ENCODE data around the gene BSPRY. TPM values are rescaled to one million over a fixed set of nuclear protein-coding genes. Genes with fewer than 3 reads are reported as not detected.

BSPRY gene
- total and polyA plus RNA-seq, 2 of the 13 experiments (the other 11 are each of a cell fraction or from before 2014, with no cell fraction given): 0.09 to 0.26 TPM

- TF ChIP-seq ZNF225 (CRISPR knock-in tag; IDR thresholded peaks at IDR 0.05) (peak; percentile 59; the same call in 1 of the 2 replicates), ATF5 (CRISPR knock-in tag; IDR thresholded peaks at IDR 0.05; ENCODE audit: low read depth) (0 out of 2 replicates have a peak, but pooled peaks have one; percentile 36), ETV6 (CRISPR knock-in tag; conservative IDR thresholded peaks at IDR 0.05) (peak; percentile 61; the same call in 1 of the 2 replicates), ATF7-NPFF (CRISPR knock-in tag; IDR thresholded peaks at IDR 0.05; ENCODE audit: low read depth) (peak; percentile 63; the same call in 1 of the 2 replicates), ZNF432 (CRISPR knock-in tag; IDR thresholded peaks at IDR 0.05; ENCODE audit: borderline replicate concordance) (no peak), CHCHD3 (CRISPR knock-in tag; IDR thresholded peaks at IDR 0.05) (no peak), ZNF616 (CRISPR knock-in tag; IDR thresholded peaks at IDR 0.05; ENCODE audit: low read depth) (no peak), GATAD2A (CRISPR knock-in tag; IDR thresholded peaks at IDR 0.05) (peak; percentile 36; the same call in 1 of the 2 replicates), ZNF251 (CRISPR knock-in tag; IDR thresholded peaks at IDR 0.05) (no peak), ZBTB42 (CRISPR knock-in tag; IDR thresholded peaks at IDR 0.05) (peak; percentile 41; the same call in 1 of the 2 replicates), ZSCAN25 (CRISPR knock-in tag; IDR thresholded peaks at IDR 0.05) (peak; percentile 91), ZNF792 (CRISPR knock-in tag; IDR thresholded peaks at IDR 0.05) (no peak; the same call in 1 of the 2 replicates), ZKSCAN5 (CRISPR knock-in tag; IDR thresholded peaks at IDR 0.05) (no peak), DPF2 (CRISPR knock-in tag; IDR thresholded peaks at IDR 0.05; ENCODE audit: borderline replicate concordance, low read depth) (no peak), EZH2 (conservative IDR thresholded peaks at IDR 0.05; ENCODE audit: low read depth, low read length) (no peak), NFATC3 (CRISPR knock-in tag; IDR thresholded peaks at IDR 0.05) (no peak), ZNF576 (CRISPR knock-in tag; IDR thresholded peaks at IDR 0.05) (no peak), MED1 (CRISPR knock-in tag; IDR thresholded peaks at IDR 0.05) (peak; percentile 44; the same call in 1 of the 2 replicates), IKZF4 (CRISPR knock-in tag; IDR thresholded peaks at IDR 0.05; ENCODE audit: borderline replicate concordance, low read depth, not compliant biosample characterization) (no peak), ZNF354B (CRISPR knock-in tag; IDR thresholded peaks at IDR 0.05) (no peak), SMAD9 (CRISPR knock-in tag; IDR thresholded peaks at IDR 0.05) (0 out of 2 replicates have a peak, but pooled peaks have one; percentile 34), SRSF9 (IDR thresholded peaks at IDR 0.05; ENCODE audit: borderline replicate concordance, insufficient read depth, low read depth, low read length, poor library complexity, severe bottlenecking) (no peak), NFE2L2 (IDR thresholded peaks at IDR 0.05; ENCODE audit: low read length) (no peak), ZFP36L1 (CRISPR knock-in tag; IDR thresholded peaks at IDR 0.05) (no peak), TMF1 (CRISPR knock-in tag; IDR thresholded peaks at IDR 0.05; ENCODE audit: low read depth) (no peak), BORCS8-MEF2B (CRISPR knock-in tag; IDR thresholded peaks at IDR 0.05) (no peak), ZNF180 (CRISPR knock-in tag; IDR thresholded peaks at IDR 0.05; ENCODE audit: borderline replicate concordance, low read depth) (no peak), GATAD1 (CRISPR knock-in tag; IDR thresholded peaks at IDR 0.05) (no peak)
- TF ChIP-seq, protein P1, sequence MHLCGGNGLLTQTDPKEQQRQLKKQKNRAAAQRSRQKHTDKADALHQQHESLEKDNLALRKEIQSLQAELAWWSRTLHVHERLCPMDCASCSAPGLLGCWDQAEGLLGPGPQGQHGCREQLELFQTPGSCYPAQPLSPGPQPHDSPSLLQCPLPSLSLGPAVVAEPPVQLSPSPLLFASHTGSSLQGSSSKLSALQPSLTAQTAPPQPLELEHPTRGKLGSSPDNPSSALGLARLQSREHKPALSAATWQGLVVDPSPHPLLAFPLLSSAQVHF (CRISPR knock-in tag; IDR thresholded peaks at IDR 0.05): peak; percentile 20; the same call in 1 of the 2 replicates
Measured at GRCh38 chr9:113376634-113377567, 27.6 kb downstream of the BSPRY start, which contains the start of gene HDHD3 (continued).
